H1 (cell line): ENCODE data around the gene S100A12. TPM values are rescaled to one million over a fixed set of nuclear protein-coding genes. Genes with fewer than 3 reads are reported as not detected.

Experiments
- CTCF ChIA-PET: fragments of 300-600 bp; sonication (Branson Sonifier 250); formaldehyde crosslinking; loops from one replicate; lab custom pipeline; 2021; ENCODE audit not compliant: partially characterized antibody; lab: Charles Lee
- POLR2A ChIA-PET: fragments of 300-600 bp; sonication (Branson Sonifier 250); formaldehyde crosslinking; loops from one replicate; lab custom pipeline; 2021; ENCODE audit warnings: inconsistent platforms; ENCODE audit not compliant: partially characterized antibody; lab: Charles Lee
- DNase-seq, 2 experiments: peaks; one replicate each; pipeline versions ENCODE4 v3.0.0 to v3.0.0-alpha.2; 2010 to 2022; ENCODE audit warnings: low spot score in 2 of 2, low read depth in 1 of 2, mixed read lengths in 1 of 2
- FAIRE-seq: peaks from 2 replicates; lab custom pipeline; 2011; peaks lifted over from hg19 to GRCh38; lab: Jason Lieb, UNC
- H2AFZ ChIP-seq: 2 replicates; pipeline ENCODE4 v1.8.1; 2012; ENCODE audit warnings: low read length, inconsistent platforms
- H2AK5ac ChIP-seq: 2 replicates; pipeline ENCODE4 v1.6.1; 2013; ENCODE audit warnings: low read depth, low read length
- H2BK120ac ChIP-seq: replicated peaks from 2 replicates; pipeline ENCODE3; 2013; ENCODE audit warnings: low read depth, low read length, inconsistent platforms
- H2BK12ac ChIP-seq: 2 replicates; pipeline ENCODE4 v1.6.1; 2013; ENCODE audit warnings: low read depth, low read length
- H2BK15ac ChIP-seq: 2 replicates; pipeline ENCODE4 v1.6.1; 2013; ENCODE audit warnings: low read length
- H2BK20ac ChIP-seq: 2 replicates; pipeline ENCODE4 v1.6.1; 2013; ENCODE audit warnings: low read length
- H2BK5ac ChIP-seq: 2 replicates; pipeline ENCODE4 v1.6.1; 2013; ENCODE audit warnings: low read depth, low read length
- H3K14ac ChIP-seq: 2 replicates; pipeline ENCODE4 v1.6.1; 2013; ENCODE audit warnings: inconsistent platforms; ENCODE audit not compliant: insufficient read length
- H3K18ac ChIP-seq: 2 replicates; pipeline ENCODE4 v1.6.1; 2013; ENCODE audit warnings: low read length; ENCODE audit errors: extremely low read depth
- H3K23ac ChIP-seq: 2 replicates; pipeline ENCODE4 v1.6.1; 2013; ENCODE audit warnings: inconsistent platforms; ENCODE audit not compliant: insufficient read length
- H3K23me2 ChIP-seq: 2 replicates; pipeline ENCODE4 v1.6.1; 2013; ENCODE audit warnings: low read depth, low read length
- H3K27ac ChIP-seq: 2 replicates; pipeline ENCODE4 v1.6.1; 2011; ENCODE audit warnings: low read depth, low read length, inconsistent platforms
- H3K27me3 ChIP-seq, 4 experiments: replicated peaks in 1 of 4; 1 replicate in 1 of 4; 2 replicates in 3 of 4; pipeline versions ENCODE4 v1.6.1 to v1.8.1; 2011 to 2013; ENCODE audit warnings: low read length in 3 of 4, mild to moderate bottlenecking in 3 of 4, inconsistent platforms in 2 of 4, mixed read lengths in 2 of 4, moderate library complexity in 1 of 4; ENCODE audit not compliant: control insufficient read depth in 3 of 4, insufficient read depth in 3 of 4; ENCODE audit errors: extremely low read depth in 1 of 4
- H3K36me3 ChIP-seq, 4 experiments: 2 replicates each; pipeline versions ENCODE4 v1.6.1 to v1.8.1; 2011 to 2013; ENCODE audit warnings: mild to moderate bottlenecking in 4 of 4, low read length in 3 of 4, moderate library complexity in 2 of 4, control low read depth in 1 of 4, inconsistent platforms in 1 of 4; ENCODE audit not compliant: insufficient read depth in 4 of 4, control insufficient read depth in 2 of 4
- H3K4ac ChIP-seq: replicated peaks from 2 replicates; pipeline ENCODE3; 2013; ENCODE audit warnings: low read length, low read depth, mixed read lengths, inconsistent platforms; ENCODE audit not compliant: insufficient read length
- H3K4me1 ChIP-seq, 4 experiments: replicated peaks in 1 of 4; 1 replicate in 1 of 4; 2 replicates in 3 of 4; pipeline versions ENCODE4 v1.6.1 to v1.8.1; 2011 to 2013; ENCODE audit warnings: low read length in 3 of 4, inconsistent platforms in 2 of 4, mixed read lengths in 1 of 4; ENCODE audit not compliant: insufficient read depth in 4 of 4, control insufficient read depth in 3 of 4
- H3K4me2 ChIP-seq, 2 experiments: 2 replicates each; pipeline versions ENCODE4 v1.6.1 to v1.8.1; 2011 to 2013; ENCODE audit warnings: low read depth in 2 of 2, low read length in 2 of 2, control low read depth in 1 of 2, inconsistent platforms in 1 of 2, mild to moderate bottlenecking in 1 of 2; ENCODE audit not compliant: insufficient read depth in 1 of 2
- H3K4me3 ChIP-seq, 4 experiments: fragments of 200-600, 300-600 bp in 1 of 4; sonication (generic), shearing (Covaris generic), sonication (Bioruptor Twin) in 1 of 4; 2 replicates each; pipeline versions ENCODE4 v1.5.1 to v1.8.1; 2011 to 2016; ENCODE audit warnings: low read length in 4 of 4, low read depth in 3 of 4, control low read depth in 2 of 4, inconsistent platforms in 2 of 4, mild to moderate bottlenecking in 2 of 4, mixed read lengths in 1 of 4, moderate library complexity in 1 of 4; ENCODE audit not compliant: insufficient read depth in 2 of 4; ENCODE audit errors: extremely low read depth in 1 of 4
- H3K56ac ChIP-seq: replicated peaks from 2 replicates; pipeline ENCODE3; 2013; ENCODE audit warnings: low read depth, mild to moderate bottlenecking, mixed read lengths, low read length, inconsistent platforms; ENCODE audit not compliant: insufficient read length
- H3K79me1 ChIP-seq: 2 replicates; pipeline ENCODE4 v1.6.1; 2013; ENCODE audit warnings: low read depth, low read length, control low read depth
- H3K79me2 ChIP-seq, 2 experiments: 2 replicates each; pipeline versions ENCODE4 v1.6.1 to v1.8.1; 2012 to 2013; ENCODE audit warnings: low read length in 2 of 2, mild to moderate bottlenecking in 2 of 2, inconsistent platforms in 1 of 2; ENCODE audit not compliant: insufficient read depth in 2 of 2, control insufficient read depth in 1 of 2
- H3K9ac ChIP-seq, 4 experiments: replicated peaks in 1 of 4; 1 replicate in 1 of 4; 2 replicates in 3 of 4; pipeline versions ENCODE4 v1.6.1 to v1.8.1; 2011 to 2013; ENCODE audit warnings: low read depth in 3 of 4, low read length in 3 of 4, control low read depth in 2 of 4, mild to moderate bottlenecking in 2 of 4, moderate library complexity in 2 of 4, inconsistent platforms in 1 of 4; ENCODE audit errors: extremely low read depth in 1 of 4
- H3K9me3 ChIP-seq, 2 experiments: 2 replicates each; pipeline versions ENCODE4 v1.6.1 to v1.8.1; 2012 to 2013; ENCODE audit warnings: mild to moderate bottlenecking in 2 of 2, moderate library complexity in 2 of 2, control low read depth in 1 of 2, inconsistent platforms in 1 of 2, low read depth in 1 of 2, low read length in 1 of 2, mixed read lengths in 1 of 2; ENCODE audit not compliant: insufficient read depth in 2 of 2
- H4K20me1 ChIP-seq, 2 experiments: replicated peaks in 1 of 2; 2 replicates each; pipeline versions ENCODE3 to v1.8.1; 2011 to 2013; ENCODE audit warnings: inconsistent platforms in 2 of 2, low read length in 2 of 2, mild to moderate bottlenecking in 1 of 2; ENCODE audit not compliant: insufficient read depth in 2 of 2, control insufficient read depth in 1 of 2
- H4K5ac ChIP-seq: 2 replicates; pipeline ENCODE4 v1.6.1; 2013; ENCODE audit warnings: low read length, low read depth, mixed read lengths, inconsistent platforms; ENCODE audit not compliant: insufficient read length
- H4K8ac ChIP-seq: 2 replicates; pipeline ENCODE4 v1.8.0; 2013; ENCODE audit warnings: mild to moderate bottlenecking, moderate library complexity, low read length, inconsistent platforms; ENCODE audit not compliant: insufficient read depth; ENCODE audit errors: extremely low read depth
- H4K91ac ChIP-seq: replicated peaks from 2 replicates; pipeline ENCODE3; 2013; ENCODE audit warnings: low read length, mixed read lengths, inconsistent platforms; ENCODE audit not compliant: insufficient read length
- CBX5 ChIP-seq: fragments of 300-800, 300-1000 bp; sonication (generic); IDR thresholded peaks from 2 replicates; pipeline ENCODE4 v1.7.1; 2016; ENCODE audit warnings: antibody characterized with exemption, low read length, low read depth
- CHD1 ChIP-seq: IDR thresholded peaks from 2 replicates; pipeline ENCODE4 v1.6.1; 2012; ENCODE audit warnings: low read depth, low read length, improper control_type of control experiment
- GABPA ChIP-seq: IDR thresholded peaks from 2 replicates; pipeline ENCODE4 v1.6.1; 2011; ENCODE audit warnings: mild to moderate bottlenecking, low read length, moderate library complexity, borderline replicate concordance; ENCODE audit not compliant: insufficient read depth
- HDAC2 ChIP-seq, 2 experiments: fragments of 300-600 bp in 1 of 2; sonication (generic) in 1 of 2; IDR thresholded peaks; 2 replicates each; pipeline ENCODE4 v1.6.1; 2011 to 2012; ENCODE audit warnings: low read depth in 2 of 2, low read length in 2 of 2, mild to moderate bottlenecking in 2 of 2, moderate library complexity in 2 of 2, borderline replicate concordance in 1 of 2, inconsistent platforms in 1 of 2
- SAP30 ChIP-seq: fragments of 300-600 bp; sonication (generic); IDR thresholded peaks from 2 replicates; pipeline ENCODE4 v1.7.1; 2012; ENCODE audit warnings: low read length, moderate library complexity, mild to moderate bottlenecking, inconsistent platforms; ENCODE audit not compliant: insufficient read depth, insufficient replicate concordance
- WGBS, 2 experiments: shearing (Covaris generic) in 1 of 2; methylation state at CpG; one replicate each; pipeline versions ENCODE4 v1.1.6 to v1.1.7; 2013 to 2015; ENCODE audit warnings: low lambda C conversion rate in 2 of 2, mixed read lengths in 2 of 2, inconsistent platforms in 1 of 2, low coverage in 1 of 2, missing lambda C conversion rate in 1 of 2; ENCODE audit not compliant: insufficient replicate concordance in 2 of 2, insufficient coverage in 1 of 2, insufficient read length in 1 of 2; ENCODE audit errors: extremely low coverage in 1 of 2, missing lambda C conversion rate in 1 of 2; 5-methylcytosine and 5-hydroxymethylcytosine counted together
- polyA plus RNA-seq, 7 experiments: library from polyadenylated mRNA; depleted of rRNA in 3 of 7; stranded (reverse) in 5 of 7; unstranded in 2 of 7; fragments of >200 nt in 5 of 7; fragments of 200-250 nt in 2 of 7; gene quantifications; 1 replicate in 5 of 7; 2 replicates in 1 of 7; 4 replicates in 1 of 7; pipeline versions ENCODE4 v1.2.1 to v1.2.3, GENCODE V29; 2011 to 2013; ENCODE audit warnings: missing spikeins in 2 of 7, mixed read lengths in 2 of 7
- total RNA-seq: library from RNA; stranded (reverse); fragmentation: NEBNext Ultra II Directional; extraction: Animal tissue kit (Norgen Biotek cat#: 25700); gene quantifications from 2 replicates; pipeline ENCODE4 v1.2.1, GENCODE V29; 2021

Gene S100A12
- total and polyA plus RNA-seq, 2 of the 8 experiments (the other 6 are each of a cell fraction or from before 2014, with no cell fraction given): not detected

DNA sequence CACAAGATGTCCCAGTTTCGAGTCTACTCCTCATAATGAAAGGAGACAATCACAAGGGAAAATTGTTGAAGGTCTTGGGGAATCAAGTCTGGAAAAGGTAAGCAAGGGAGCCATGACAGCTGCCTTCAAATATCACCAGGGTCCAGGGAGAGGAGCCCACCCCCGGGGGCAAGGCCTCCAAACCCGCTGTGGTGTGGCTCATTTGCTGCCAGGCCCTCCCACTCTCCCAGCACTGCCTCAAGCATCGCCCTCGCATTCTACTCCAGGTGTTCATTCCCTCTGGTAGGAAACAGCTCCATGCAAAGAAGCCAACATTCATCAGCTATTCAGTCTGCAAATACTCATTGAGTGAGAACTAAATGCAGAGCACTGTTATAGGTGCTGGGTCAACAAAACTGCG is 9.2 kb downstream of the S100A12 start:
- no peaks in the 10 kb centered on the region for H3K79me2 ChIP-seq
- no peaks in the 10 kb centered on the region for H3K9me3 ChIP-seq
- H2AFZ ChIP-seq: no peak overlapping the region
- no peaks in the 10 kb centered on the region for H3K4me1 ChIP-seq
- no peak overlapping the region for H4K5ac ChIP-seq
- no peaks in the 10 kb centered on the region for H4K20me1 ChIP-seq
- H2BK5ac ChIP-seq: no peak overlapping the region
- H3K27ac ChIP-seq: no peak overlapping the region
- DNase-seq (no peak), FAIRE-seq (no peak)
- no peak overlapping the region for H4K91ac ChIP-seq
- no peak overlapping the region for H2BK20ac ChIP-seq
- H3K18ac ChIP-seq: no peak overlapping the region
- H3K4me2 ChIP-seq: no peak overlapping the region
- WGBS, 2 experiments: 81% methylated on average over 5 of the region's 6 CpGs; no CpG with 5 or more reads in 1 of the 2 experiments
- TF ChIP-seq SAP30 (no peak), GABPA (no peak), CBX5 (no peak), HDAC2 (IDR thresholded peaks at IDR 0.05; ENCODE audit: borderline replicate concordance in 1 of 2, low read depth in 2 of 2, low read length in 2 of 2) (no peak), CHD1 (no peak)
- no peak overlapping the region for H3K9ac ChIP-seq
- no peak overlapping the region for H4K8ac ChIP-seq
- no peak overlapping the region for H3K4ac ChIP-seq
- ChIA-PET POLR2A (no interaction called here), CTCF (interaction anchor here (0.8 to 4.1 kb wide), 3 partner anchors 11 to 128 kb away, joined by 4 to 19 read pairs (median 12); no protein-coding TSS in a partner anchor)
- no peak overlapping the region for H2BK12ac ChIP-seq
- H3K23me2 ChIP-seq: no peaks in the 10 kb centered on the region; the same call in 1 of the 2 replicates
- H2BK15ac ChIP-seq: no peak overlapping the region
- no peak overlapping the region for H3K14ac ChIP-seq
- no peak overlapping the region for H2AK5ac ChIP-seq
- H2BK120ac ChIP-seq: no peak overlapping the region
- H3K23ac ChIP-seq: no peak overlapping the region
- H3K27me3 ChIP-seq: no peaks in the 10 kb centered on the region
- no peak overlapping the region for H3K56ac ChIP-seq
- H3K36me3 ChIP-seq: no peaks in the 10 kb centered on the region
- no peaks in the 10 kb centered on the region for H3K79me1 ChIP-seq
- H3K4me3 ChIP-seq: no peak overlapping the region
